Thyroid gland (tissue), 4 donors: ENCODE data around the gene FXYD6. TPM values are rescaled to one million over a fixed set of nuclear protein-coding genes. Genes with fewer than 3 reads are reported as not detected.

Experiments
- DNase-seq, 2 donors: peaks; one replicate each; pipeline ENCODE4 v3.0.0-alpha.2; 2019
- H3K27ac ChIP-seq, 3 donors: fragments of 200-600 bp; sonication (generic); 1 replicate in 2 of 3; 2 replicates in 1 of 3; pipeline ENCODE4 v1.5.1; 2016 to 2019; ENCODE audit warnings: mild to moderate bottlenecking in 1 of 3, moderate library complexity in 1 of 3
- H3K27me3 ChIP-seq: fragments of 200-600 bp; sonication (generic); one replicate; pipeline ENCODE4 v1.5.1; 2019
- H3K36me3 ChIP-seq, 2 donors: fragments of 200-600 bp; sonication (generic); one replicate each; pipeline ENCODE4 v1.5.1; 2016 to 2019
- H3K4me1 ChIP-seq, 2 donors: fragments of 200-600 bp; sonication (generic); one replicate each; pipeline ENCODE4 v1.5.1; 2017 to 2019
- H3K4me3 ChIP-seq, 3 donors: fragments of 200-600 bp; sonication (generic); replicated peaks in 1 of 3; 1 replicate in 2 of 3; 2 replicates in 1 of 3; pipeline ENCODE4 v1.5.1; 2016; ENCODE audit warnings: mild to moderate bottlenecking in 1 of 3
- H3K9me3 ChIP-seq: fragments of 200-600 bp; sonication (generic); one replicate; pipeline ENCODE4 v1.5.1; 2017
- POLR2A ChIP-seq, 2 donors: fragments of 450-650 bp; IDR thresholded peaks; one replicate each; pipeline ENCODE4 v1.6.1; 2017; ENCODE audit warnings: antibody characterized with exemption in 2 of 2, mild to moderate bottlenecking in 2 of 2, moderate library complexity in 1 of 2
- WGBS, 2 donors: methylation state at CpG; one replicate each; pipeline ENCODE4 v1.1.5; 2017; 5-methylcytosine and 5-hydroxymethylcytosine counted together
- intact Hi-C: fragments of 100-400 bp; cut with DNase I; formaldehyde crosslinking; loops from one replicate; pipeline ENCODE4 v1.15.1; 2023
- total RNA-seq, 4 donors: library from RNA; depleted of rRNA; stranded (reverse); fragments of >200 nt; gene quantifications; one replicate each; pipeline ENCODE4 v1.2.3, GENCODE V29; 2016
- TF ChIP-seq, protein P1 (sequence below), 6 experiments: fragments of 200-600 bp in 3 of 6; fragments of 450-650 bp in 3 of 6; sonication (generic) in 3 of 6; IDR thresholded peaks; one replicate each; pipeline ENCODE4 v1.5.1; 2016 to 2019; ENCODE audit warnings: antibody characterized with exemption in 6 of 6, mild to moderate bottlenecking in 2 of 6, inconsistent platforms in 1 of 6, moderate library complexity in 1 of 6

FXYD6 gene
- total RNA-seq, 4 donors from 2014 or later, result 34.2 to 143 (median 88.6) TPM

DNA sequence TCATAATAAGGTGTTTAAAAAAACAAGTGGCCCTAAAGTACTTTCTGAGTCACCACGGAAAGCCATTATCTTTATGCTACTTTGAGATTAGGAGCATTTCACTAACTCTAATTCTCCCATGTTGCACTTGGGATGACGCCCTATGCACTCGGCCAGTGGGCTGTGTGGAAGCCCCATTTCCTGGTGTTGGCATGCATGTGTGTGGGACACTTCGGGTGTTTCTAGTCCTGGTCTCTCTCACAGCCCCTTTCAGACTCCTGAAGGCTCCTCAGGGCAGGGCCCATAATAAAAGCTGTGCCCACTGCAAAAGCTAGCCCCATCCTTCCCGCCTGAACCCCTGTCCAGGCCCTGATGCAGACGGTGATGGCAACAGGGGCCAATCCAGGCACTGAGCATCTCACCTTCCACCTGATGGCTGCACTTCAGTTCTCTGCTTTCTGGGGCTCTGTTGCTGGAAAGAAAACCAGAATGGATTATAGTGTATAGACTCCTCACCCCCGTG, 37.0 kb downstream of the FXYD6 start:
- Histone ChIP-seq H3K4me1 (no peaks in the 10 kb centered on the region), H3K27me3 (no peaks in the 10 kb centered on the region), H3K27ac (no peak overlapping the region), H3K36me3 (peaks cover 3 to 4% of the 10 kb centered on the region in 2 donors), H3K4me3 (no peak overlapping the region), H3K9me3 (no peaks in the 10 kb centered on the region)
- intact Hi-C loops, result no loop called here
- 78 to 89% methylated on average over 7 of the region's 7 CpGs for WGBS, 2 donors
- DNase-seq, result no peak
- TF ChIP-seq, protein P1, sequence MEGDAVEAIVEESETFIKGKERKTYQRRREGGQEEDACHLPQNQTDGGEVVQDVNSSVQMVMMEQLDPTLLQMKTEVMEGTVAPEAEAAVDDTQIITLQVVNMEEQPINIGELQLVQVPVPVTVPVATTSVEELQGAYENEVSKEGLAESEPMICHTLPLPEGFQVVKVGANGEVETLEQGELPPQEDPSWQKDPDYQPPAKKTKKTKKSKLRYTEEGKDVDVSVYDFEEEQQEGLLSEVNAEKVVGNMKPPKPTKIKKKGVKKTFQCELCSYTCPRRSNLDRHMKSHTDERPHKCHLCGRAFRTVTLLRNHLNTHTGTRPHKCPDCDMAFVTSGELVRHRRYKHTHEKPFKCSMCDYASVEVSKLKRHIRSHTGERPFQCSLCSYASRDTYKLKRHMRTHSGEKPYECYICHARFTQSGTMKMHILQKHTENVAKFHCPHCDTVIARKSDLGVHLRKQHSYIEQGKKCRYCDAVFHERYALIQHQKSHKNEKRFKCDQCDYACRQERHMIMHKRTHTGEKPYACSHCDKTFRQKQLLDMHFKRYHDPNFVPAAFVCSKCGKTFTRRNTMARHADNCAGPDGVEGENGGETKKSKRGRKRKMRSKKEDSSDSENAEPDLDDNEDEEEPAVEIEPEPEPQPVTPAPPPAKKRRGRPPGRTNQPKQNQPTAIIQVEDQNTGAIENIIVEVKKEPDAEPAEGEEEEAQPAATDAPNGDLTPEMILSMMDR (IDR thresholded peaks at IDR 0.05), result no peak
- TF ChIP-seq POLR2A (IDR thresholded peaks at IDR 0.05), result no peak

DNA sequence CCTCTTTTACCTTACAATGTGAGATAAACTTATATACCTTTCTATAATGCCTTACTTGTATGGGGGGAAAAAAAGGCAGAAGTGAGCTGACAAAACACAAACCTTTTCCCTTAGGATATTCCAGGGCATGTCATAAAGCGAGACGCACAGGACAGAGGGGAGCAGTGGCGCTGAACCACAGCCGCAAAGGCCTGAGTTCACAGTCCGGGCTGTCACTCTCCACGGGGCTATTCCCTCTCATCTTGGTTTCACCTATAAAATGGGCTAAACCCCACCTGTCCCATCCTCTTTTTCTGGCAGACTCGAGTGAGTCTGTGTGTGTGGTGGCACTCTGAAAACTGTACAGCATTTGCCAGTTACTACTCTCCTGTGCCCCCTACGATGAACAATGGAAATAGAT, 37.6 kb downstream of the FXYD6 start:
- no peaks in the 10 kb centered on the region for H3K9me3 ChIP-seq
- H3K27me3 ChIP-seq, result no peaks in the 10 kb centered on the region
- no peak overlapping the region for H3K4me3 ChIP-seq
- H3K27ac ChIP-seq, result no peak overlapping the region
- no peak for DNase-seq
- TF ChIP-seq, protein P1 (IDR thresholded peaks at IDR 0.05), result no peak
- no peak for TF ChIP-seq POLR2A (IDR thresholded peaks at IDR 0.05)
- 73 to 78% methylated on average over 8 of the region's 8 CpGs for WGBS, 2 donors
- H3K36me3 ChIP-seq, result peaks cover 3 to 4% of the 10 kb centered on the region in 2 donors
- intact Hi-C loops, result no loop called here
- peaks cover 2 to 4% of the 10 kb centered on the region in 2 donors for H3K4me1 ChIP-seq

DNA sequence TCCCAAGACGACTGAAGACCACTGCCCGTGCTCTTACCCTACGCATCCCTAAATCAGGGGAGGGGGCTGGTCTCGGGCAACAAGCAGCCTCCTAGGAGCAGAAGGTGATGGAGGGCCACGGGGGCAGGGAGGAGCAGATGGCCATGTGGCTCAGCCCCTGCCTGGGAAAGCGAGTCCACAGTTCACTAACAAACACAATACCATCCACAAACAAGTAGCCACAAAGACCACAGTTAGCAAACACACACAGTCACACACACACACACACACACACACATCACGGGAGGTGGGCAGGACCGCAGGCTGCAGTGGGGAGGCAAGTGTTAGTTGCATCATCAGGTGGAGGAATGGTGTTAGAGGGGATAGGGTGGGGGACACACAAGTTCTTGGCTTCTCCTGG, 38.7 kb downstream of the FXYD6 start:
- intact Hi-C loops, result no loop called here
- peaks cover 3 to 4% of the 10 kb centered on the region in 2 donors for H3K36me3 ChIP-seq
- no peak overlapping the region for H3K4me3 ChIP-seq
- H3K4me1 ChIP-seq, result peaks cover 11 to 16% of the 10 kb centered on the region in 2 donors
- H3K9me3 ChIP-seq, result no peaks in the 10 kb centered on the region
- TF ChIP-seq, protein P1 (IDR thresholded peaks at IDR 0.05), result no peak
- no peak for TF ChIP-seq POLR2A (IDR thresholded peaks at IDR 0.05)
- no peak for DNase-seq
- no peak overlapping the region for H3K27ac ChIP-seq
- no peaks in the 10 kb centered on the region for H3K27me3 ChIP-seq
- WGBS, 2 donors, result 68 to 80% methylated on average over 8 of the region's 8 CpGs

DNA sequence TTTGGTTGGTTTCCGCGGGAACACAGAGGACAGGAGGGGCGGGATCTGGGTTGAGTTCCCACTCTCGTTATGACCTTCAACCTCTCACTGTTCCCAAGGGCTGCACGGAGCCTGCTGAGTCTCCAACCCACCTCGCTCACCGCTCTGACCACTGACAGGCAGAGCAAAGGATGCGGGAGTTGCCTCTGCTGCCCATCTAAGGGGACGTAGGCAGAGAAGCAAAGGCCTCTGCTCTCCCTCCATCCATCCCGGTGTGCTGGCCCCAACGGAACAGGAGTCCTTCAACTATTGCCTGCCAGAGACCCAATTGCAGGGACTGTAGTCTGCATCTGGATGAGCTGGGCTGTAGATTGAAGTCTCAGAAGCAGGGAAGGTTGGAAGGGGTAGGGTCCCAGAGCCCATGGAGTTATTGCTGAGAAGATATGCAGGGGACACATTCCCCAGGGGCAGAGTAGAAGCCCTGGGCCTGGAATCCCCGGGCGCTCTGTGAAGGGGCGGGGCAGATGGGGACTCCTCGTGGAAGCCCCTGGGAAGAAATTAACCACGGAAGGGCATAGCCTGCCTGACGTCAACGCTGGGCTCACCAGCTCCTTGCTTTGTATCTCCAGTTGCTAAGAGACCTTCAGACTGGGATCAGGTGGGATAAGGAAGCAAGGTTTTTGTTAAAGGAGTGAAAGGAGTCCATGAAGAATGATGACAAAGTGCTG, 39.2 kb downstream of the FXYD6 start:
- intact Hi-C loops, result no loop called here
- no peak for DNase-seq
- Histone ChIP-seq H3K9me3 (no peaks in the 10 kb centered on the region), H3K27ac (no peak overlapping the region), H3K4me3 (no peak overlapping the region), H3K4me1 (peaks cover 11 to 21% of the 10 kb centered on the region in 2 donors), H3K27me3 (no peaks in the 10 kb centered on the region), H3K36me3 (peaks cover 3 to 4% of the 10 kb centered on the region in 2 donors)
- WGBS, 2 donors, result 81 to 84% methylated on average over 14 to 17 of the region's 18 CpGs
- no peak for TF ChIP-seq POLR2A (IDR thresholded peaks at IDR 0.05)
- TF ChIP-seq, protein P1 (IDR thresholded peaks at IDR 0.05), result no peak
